SU-DHL-6 (cell line): Measurements from ENCODE around the gene PRDM5.

Experiments
- H2AFZ ChIP-seq: fragments of 200-600 bp; sonication (generic); 2 replicates; pipeline ENCODE4 v1.6.1; 2014; ENCODE audit warnings: low read depth, mild to moderate bottlenecking, moderate library complexity, mixed read lengths, antibody characterized with exemption, low read length; ENCODE audit not compliant: severe bottlenecking
- H3F3A ChIP-seq: fragments of 200-600 bp; shearing (Covaris generic); 2 replicates; pipeline ENCODE4 v1.6.0; 2016; ENCODE audit warnings: antibody characterized with exemption, mild to moderate bottlenecking; ENCODE audit not compliant: insufficient read depth
- H3K27ac ChIP-seq: fragments of 200-600 bp; sonication (generic); 2 replicates; pipeline ENCODE4 v1.5.1; 2016; ENCODE audit warnings: low read depth, mild to moderate bottlenecking, low read length, moderate library complexity, mixed read lengths
- H3K27me3 ChIP-seq: fragments of 200-600 bp; sonication (generic), shearing (Covaris generic); 2 replicates; pipeline ENCODE4 v1.6.0; 2014; ENCODE audit warnings: mild to moderate bottlenecking, low read length
- H3K36me3 ChIP-seq: fragments of 200-600 bp; sonication (generic); 2 replicates; pipeline ENCODE4 v1.6.1; 2014; ENCODE audit warnings: mild to moderate bottlenecking, low read length, mixed read lengths
- H3K4me2 ChIP-seq: fragments of 300-600, 200-600 bp; shearing (Covaris generic), sonication (generic); 2 replicates; pipeline ENCODE4 v1.6.0; 2014; ENCODE audit warnings: low read length, low read depth, mild to moderate bottlenecking; ENCODE audit not compliant: poor library complexity, severe bottlenecking
- H3K4me3 ChIP-seq: fragments of 200-600 bp; sonication (generic); 2 replicates; pipeline ENCODE4 v1.5.1; 2014; ENCODE audit warnings: antibody characterized with exemption, low read length, mild to moderate bottlenecking, mixed read lengths; ENCODE audit not compliant: insufficient read depth, poor library complexity, severe bottlenecking
- H3K79me2 ChIP-seq: fragments of 200-600 bp; sonication (generic); 2 replicates; pipeline ENCODE4 v1.6.1; 2014; ENCODE audit warnings: mild to moderate bottlenecking, low read length, moderate library complexity; ENCODE audit not compliant: insufficient read depth
- H3K9ac ChIP-seq: fragments of 200-600 bp; sonication (generic); 2 replicates; pipeline ENCODE4 v1.7.0; 2014; ENCODE audit warnings: mild to moderate bottlenecking, low read length
- H3K9me2 ChIP-seq: fragments of 200-600 bp; sonication (generic); replicated peaks from 2 replicates; pipeline ENCODE4 v1.6.1; 2014; ENCODE audit warnings: low read length; ENCODE audit not compliant: insufficient read depth
- H3K9me3 ChIP-seq: fragments of 200-600 bp; sonication (generic); 2 replicates; pipeline ENCODE4 v1.6.1; 2014; ENCODE audit warnings: low read length, mixed read lengths; ENCODE audit not compliant: insufficient read depth
- H4K20me1 ChIP-seq: fragments of 200-600 bp; sonication (generic); 2 replicates; pipeline ENCODE4 v1.6.1; 2014; ENCODE audit warnings: low read depth, mild to moderate bottlenecking, antibody characterized with exemption, low read length, moderate library complexity, mixed read lengths
- EZH2phosphoT487 ChIP-seq: fragments of 200-600 bp; sonication (generic), shearing (Covaris generic); conservative IDR thresholded peaks from 2 replicates; pipeline ENCODE4 v1.6.1; 2018; ENCODE audit warnings: mild to moderate bottlenecking, antibody characterized with exemption, low read length, moderate library complexity, mixed read lengths
- TF ChIP-seq, protein P1 (sequence below): fragments of 200-600 bp; sonication (generic); IDR thresholded peaks from one replicate; pipeline ENCODE4 v1.5.1; 2017; ENCODE audit warnings: antibody characterized with exemption, mild to moderate bottlenecking, low read length, moderate library complexity; ENCODE audit not compliant: insufficient read depth, poor library complexity, severe bottlenecking

Gene PRDM5

DNA sequence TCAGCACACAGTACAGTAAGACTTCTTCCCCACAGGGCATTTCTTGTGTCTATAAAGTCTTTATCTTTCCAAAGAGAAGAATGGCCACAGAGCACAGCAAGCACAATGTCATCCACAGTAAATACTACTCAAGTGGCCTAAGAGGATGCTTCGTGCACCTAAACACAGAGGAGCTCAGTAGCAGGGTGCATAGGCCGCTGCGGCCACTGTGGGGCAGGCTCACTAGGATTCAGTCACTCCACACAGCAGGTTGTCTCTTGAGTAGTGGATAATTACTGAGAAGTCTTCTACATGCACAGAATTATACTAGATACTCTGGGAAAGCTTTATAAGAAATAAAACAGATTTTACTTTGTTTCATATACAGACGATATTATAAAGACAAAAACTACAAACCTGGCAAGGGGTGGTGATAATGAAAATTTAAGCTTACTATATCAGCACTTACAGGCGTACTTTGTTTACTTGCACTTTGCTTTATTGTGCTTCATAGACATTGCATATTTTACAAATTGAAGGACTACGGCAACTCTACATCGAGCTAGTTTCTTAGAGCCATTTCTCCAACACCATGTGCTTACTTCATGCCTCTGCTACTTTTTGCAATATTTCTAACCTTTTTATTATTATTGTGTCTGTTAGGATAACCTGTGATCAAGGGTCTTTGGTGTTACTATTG is 78.5 kb downstream of the PRDM5 start:
- H3K79me2 ChIP-seq: no peaks in the 10 kb centered on the region
- H2AFZ ChIP-seq: no peak overlapping the region
- no peaks in the 10 kb centered on the region for H4K20me1 ChIP-seq
- TF ChIP-seq EZH2phosphoT487: no peak
- TF ChIP-seq, protein P1, sequence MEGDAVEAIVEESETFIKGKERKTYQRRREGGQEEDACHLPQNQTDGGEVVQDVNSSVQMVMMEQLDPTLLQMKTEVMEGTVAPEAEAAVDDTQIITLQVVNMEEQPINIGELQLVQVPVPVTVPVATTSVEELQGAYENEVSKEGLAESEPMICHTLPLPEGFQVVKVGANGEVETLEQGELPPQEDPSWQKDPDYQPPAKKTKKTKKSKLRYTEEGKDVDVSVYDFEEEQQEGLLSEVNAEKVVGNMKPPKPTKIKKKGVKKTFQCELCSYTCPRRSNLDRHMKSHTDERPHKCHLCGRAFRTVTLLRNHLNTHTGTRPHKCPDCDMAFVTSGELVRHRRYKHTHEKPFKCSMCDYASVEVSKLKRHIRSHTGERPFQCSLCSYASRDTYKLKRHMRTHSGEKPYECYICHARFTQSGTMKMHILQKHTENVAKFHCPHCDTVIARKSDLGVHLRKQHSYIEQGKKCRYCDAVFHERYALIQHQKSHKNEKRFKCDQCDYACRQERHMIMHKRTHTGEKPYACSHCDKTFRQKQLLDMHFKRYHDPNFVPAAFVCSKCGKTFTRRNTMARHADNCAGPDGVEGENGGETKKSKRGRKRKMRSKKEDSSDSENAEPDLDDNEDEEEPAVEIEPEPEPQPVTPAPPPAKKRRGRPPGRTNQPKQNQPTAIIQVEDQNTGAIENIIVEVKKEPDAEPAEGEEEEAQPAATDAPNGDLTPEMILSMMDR: no peak
- no peaks in the 10 kb centered on the region for H3K9me3 ChIP-seq
- H3K27ac ChIP-seq: no peak overlapping the region
- H3K27me3 ChIP-seq: no peaks in the 10 kb centered on the region
- H3K36me3 ChIP-seq: no peaks in the 10 kb centered on the region
- no peak overlapping the region for H3K4me2 ChIP-seq
- H3K4me3 ChIP-seq: no peak overlapping the region
- no peak overlapping the region for H3K9ac ChIP-seq
- H3K9me2 ChIP-seq: no peaks in the 10 kb centered on the region
- H3F3A ChIP-seq: no peaks in the 10 kb centered on the region

DNA sequence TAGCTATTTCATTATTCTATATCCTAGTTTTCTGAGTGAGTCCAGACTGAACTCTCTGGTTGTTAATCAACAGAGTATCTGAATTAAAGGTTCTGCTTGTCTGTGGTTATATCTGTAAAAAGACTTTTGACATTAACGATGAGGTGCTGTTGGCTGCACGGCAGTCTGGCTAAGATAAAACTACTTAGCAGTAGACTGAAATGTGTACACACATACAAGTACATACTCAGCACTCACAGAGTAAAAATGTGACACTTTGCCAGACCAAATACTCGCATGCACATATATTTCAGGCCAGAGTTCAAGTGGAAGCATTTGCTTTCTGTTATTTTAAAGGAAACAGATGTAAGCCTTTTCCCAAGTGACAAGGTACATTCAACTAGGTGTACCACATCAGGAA is 80.5 kb downstream of the PRDM5 start:
- H3K36me3 ChIP-seq: no peaks in the 10 kb centered on the region
- H3K9me2 ChIP-seq: no peaks in the 10 kb centered on the region

DNA sequence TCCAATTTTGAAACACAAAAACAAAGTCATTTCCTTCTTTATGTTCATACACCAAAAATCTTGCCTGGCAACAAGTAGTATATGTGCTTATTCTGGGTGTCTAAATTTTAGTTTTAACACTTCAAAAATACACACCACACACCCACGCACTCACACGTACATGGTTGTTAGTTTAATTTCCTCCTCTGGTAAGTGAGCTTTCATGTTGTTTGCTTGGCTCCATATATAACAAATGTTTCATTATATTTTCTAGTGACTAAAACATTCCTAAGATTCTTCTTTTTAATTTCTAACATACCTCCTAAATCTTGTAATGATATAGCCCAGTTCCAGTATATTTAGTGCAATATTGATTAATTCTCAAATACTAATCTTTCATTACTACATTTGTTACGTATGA is 80.9 kb downstream of the PRDM5 start:
- H4K20me1 ChIP-seq: no peaks in the 10 kb centered on the region
- no peaks in the 10 kb centered on the region for H3K27me3 ChIP-seq
- no peaks in the 10 kb centered on the region for H3K9me3 ChIP-seq
- TF ChIP-seq EZH2phosphoT487: no peak
- TF ChIP-seq, protein P1: no peak
- no peaks in the 10 kb centered on the region for H3K36me3 ChIP-seq
- H2AFZ ChIP-seq: no peak overlapping the region
- no peak overlapping the region for H3K4me3 ChIP-seq
- H3K9ac ChIP-seq: no peak overlapping the region
- no peaks in the 10 kb centered on the region for H3K9me2 ChIP-seq
- H3K4me2 ChIP-seq: no peak overlapping the region
- H3F3A ChIP-seq: no peaks in the 10 kb centered on the region
- no peaks in the 10 kb centered on the region for H3K79me2 ChIP-seq
- H3K27ac ChIP-seq: no peak overlapping the region

More for the DNA sequence above, 80.5 kb downstream of the PRDM5 start:
- Histone ChIP-seq H3K79me2 (no peaks in the 10 kb centered on the region), H3K4me3 (no peak overlapping the region), H3F3A (no peaks in the 10 kb centered on the region), H4K20me1 (no peaks in the 10 kb centered on the region), H3K9ac (no peak overlapping the region), H3K27ac (no peak overlapping the region), H2AFZ (no peak overlapping the region), H3K4me2 (no peak overlapping the region), H3K27me3 (no peaks in the 10 kb centered on the region), H3K9me3 (no peaks in the 10 kb centered on the region)
- TF ChIP-seq, protein P1: no peak
- TF ChIP-seq EZH2phosphoT487: no peak
